IMR-90 (cell line): ENCODE data around the gene OAS3. TPM values are rescaled to one million over a fixed set of nuclear protein-coding genes. Genes with fewer than 3 reads are reported as not detected.

Source experiments
- ATAC-seq: fragments of 200-7000 bp; cut with Tn5 transposase; 2 replicates; pipeline ENCODE4 v1.9.1; 2020; ENCODE audit warnings: low read depth, mild to moderate bottlenecking, moderate library complexity
- BruUV-seq: library from RNA; stranded (reverse); fragments of 400-500 nt; replicated peaks from 2 replicates; lab custom pipeline; 2021; lab: Mats Ljungman, UMichigan
- CTCF ChIA-PET: fragments of 300-600 bp; formaldehyde crosslinking; extraction: SDS; loops from one replicate; lab custom pipeline; 2021; ENCODE audit warnings: antibody characterized with exemption; lab: Yijun Ruan, JAX
- POLR2A ChIA-PET: fragments of 300-600 bp; sonication (Branson Sonifier 250); formaldehyde crosslinking; loops from one replicate; lab custom pipeline; 2022; ENCODE audit warnings: antibody characterized with exemption; ENCODE audit not compliant: unreplicated experiment; lab: Charles Lee
- DNase-seq: peaks from one replicate; pipeline ENCODE4 v3.0.0; 2013
- H2AFZ ChIP-seq: replicated peaks from 2 replicates; pipeline ENCODE3; 2013; ENCODE audit warnings: low read length, mild to moderate bottlenecking; ENCODE audit not compliant: poor library complexity
- H2AK5ac ChIP-seq: 2 replicates; pipeline ENCODE4 v1.6.1; 2013; ENCODE audit warnings: low read depth, low read length, inconsistent platforms
- H2AK9ac ChIP-seq: replicated peaks from 2 replicates; pipeline ENCODE3; 2013; ENCODE audit warnings: mild to moderate bottlenecking, low read depth, low read length, moderate library complexity; ENCODE audit not compliant: poor library complexity
- H2BK120ac ChIP-seq: 2 replicates; pipeline ENCODE4 v1.6.1; 2013; ENCODE audit warnings: low read depth, low read length, inconsistent platforms
- H2BK15ac ChIP-seq: 3 replicates; pipeline ENCODE4 v1.6.1; 2013; ENCODE audit warnings: low read depth, low read length, inconsistent platforms
- H2BK20ac ChIP-seq: 2 replicates; pipeline ENCODE4 v1.6.1; 2013; ENCODE audit warnings: low read depth, mild to moderate bottlenecking, inconsistent platforms, low read length, moderate library complexity
- H2BK5ac ChIP-seq: 2 replicates; pipeline ENCODE4 v1.6.1; 2013; ENCODE audit warnings: mild to moderate bottlenecking, low read depth, low read length, inconsistent platforms; ENCODE audit not compliant: poor library complexity, severe bottlenecking
- H3K14ac ChIP-seq: replicated peaks from 2 replicates; pipeline ENCODE4 v1.6.1; 2013; ENCODE audit warnings: low read depth, low read length, inconsistent platforms
- H3K18ac ChIP-seq: 2 replicates; pipeline ENCODE4 v1.6.1; 2013; ENCODE audit warnings: low read depth, low read length, control low read depth
- H3K23ac ChIP-seq: 2 replicates; pipeline ENCODE4 v1.6.1; 2013; ENCODE audit warnings: low read depth, low read length, inconsistent platforms
- H3K27ac ChIP-seq: 2 replicates; pipeline ENCODE4 v1.5.1; 2013; ENCODE audit warnings: mild to moderate bottlenecking, control low read depth, low read length; ENCODE audit not compliant: insufficient read depth
- H3K27me3 ChIP-seq: 2 replicates; pipeline ENCODE4 v1.6.1; 2013; ENCODE audit warnings: low read length; ENCODE audit not compliant: control insufficient read depth, insufficient read depth
- H3K36me3 ChIP-seq: 2 replicates; pipeline ENCODE4 v1.6.1; 2013; ENCODE audit warnings: low read length, mixed read lengths; ENCODE audit not compliant: control insufficient read depth, insufficient read depth
- H3K4ac ChIP-seq: 2 replicates; pipeline ENCODE4 v1.6.1; 2013; ENCODE audit warnings: low read depth, low read length, inconsistent platforms
- H3K4me1 ChIP-seq: 2 replicates; pipeline ENCODE4 v1.6.1; 2013; ENCODE audit warnings: low read length, mixed read lengths; ENCODE audit not compliant: control insufficient read depth, insufficient read depth
- H3K4me2 ChIP-seq: 2 replicates; pipeline ENCODE4 v1.6.1; 2013; ENCODE audit warnings: low read depth, mild to moderate bottlenecking, control low read depth, low read length, moderate library complexity
- H3K4me3 ChIP-seq: 2 replicates; pipeline ENCODE4 v1.5.1; 2013; ENCODE audit warnings: low read depth, mild to moderate bottlenecking, control low read depth, low read length, moderate library complexity; ENCODE audit not compliant: insufficient read depth
- H3K56ac ChIP-seq: 2 replicates; pipeline ENCODE4 v1.6.1; 2013; ENCODE audit warnings: low read length, inconsistent platforms; ENCODE audit not compliant: insufficient read depth; ENCODE audit errors: extremely low read depth
- H3K79me1 ChIP-seq, 2 experiments: 2 replicates each; pipeline ENCODE4 v1.6.1; 2013; ENCODE audit warnings: low read length in 2 of 2, inconsistent platforms in 1 of 2, low read depth in 1 of 2
- H3K9ac ChIP-seq: 2 replicates; pipeline ENCODE4 v1.6.1; 2013; ENCODE audit warnings: low read depth, low read length, control low read depth
- H3K9me1 ChIP-seq: 2 replicates; pipeline ENCODE4 v1.6.1; 2013; ENCODE audit warnings: low read length, inconsistent platforms; ENCODE audit not compliant: insufficient read depth
- H3K9me3 ChIP-seq: 2 replicates; pipeline ENCODE4 v1.6.1; 2013; ENCODE audit warnings: low read length; ENCODE audit not compliant: control insufficient read depth, insufficient read depth
- H4K20me1 ChIP-seq: 2 replicates; pipeline ENCODE4 v1.6.1; 2013; ENCODE audit warnings: low read length, inconsistent platforms; ENCODE audit not compliant: insufficient read depth
- H4K5ac ChIP-seq: 2 replicates; pipeline ENCODE4 v1.6.1; 2013; ENCODE audit warnings: mild to moderate bottlenecking, low read depth, low read length, control low read depth
- H4K8ac ChIP-seq, 2 experiments: 2 replicates each; pipeline ENCODE4 v1.6.1; 2013; ENCODE audit warnings: low read depth in 2 of 2, low read length in 2 of 2, control low read depth in 1 of 2, inconsistent platforms in 1 of 2
- H4K91ac ChIP-seq: 2 replicates; pipeline ENCODE4 v1.6.1; 2013; ENCODE audit warnings: low read depth, low read length, inconsistent platforms; ENCODE audit not compliant: insufficient read depth
- BHLHE40 ChIP-seq: fragments of 150-350 bp; IDR thresholded peaks from 2 replicates; pipeline ENCODE4 v1.6.1; 2016; ENCODE audit warnings: mild to moderate bottlenecking, low read depth, low read length
- ELK1 ChIP-seq: fragments of 150-350 bp; IDR thresholded peaks from 2 replicates; pipeline ENCODE4 v1.6.1; 2016; ENCODE audit warnings: low read depth, mild to moderate bottlenecking, low read length, moderate library complexity, borderline replicate concordance
- MAFK ChIP-seq: IDR thresholded peaks from 2 replicates; pipeline ENCODE4 v1.6.1; 2012; ENCODE audit warnings: low read depth, low read length, improper control_type of control experiment
- MXI1 ChIP-seq: IDR thresholded peaks from 2 replicates; pipeline ENCODE4 v1.6.1; 2012; ENCODE audit warnings: low read depth, mild to moderate bottlenecking, low read length, moderate library complexity, borderline replicate concordance
- RAD21 ChIP-seq: IDR thresholded peaks from 2 replicates; pipeline ENCODE4 v1.6.1; 2012; ENCODE audit warnings: low read length, improper control_type of control experiment
- RFX5 ChIP-seq: IDR thresholded peaks from 2 replicates; pipeline ENCODE4 v1.8.0; 2012; ENCODE audit warnings: low read depth, mild to moderate bottlenecking, low read length, moderate library complexity
- SMC3 ChIP-seq: fragments of 150-350 bp; IDR thresholded peaks from 2 replicates; pipeline ENCODE4 v1.6.1; 2016; ENCODE audit warnings: low read depth, mild to moderate bottlenecking, antibody characterized with exemption, low read length, moderate library complexity
- WGBS, 2 experiments: methylation state at CpG; one replicate each; pipeline versions ENCODE4 v1.1.5 to v1.1.7; 2013; ENCODE audit warnings: missing lambda C conversion rate in 2 of 2; ENCODE audit not compliant: insufficient read length in 1 of 2; ENCODE audit errors: extremely low coverage in 2 of 2; 5-methylcytosine and 5-hydroxymethylcytosine counted together
- dilution Hi-C: fragments of 300-500 bp; cut with HindIII; formaldehyde crosslinking; loops from one replicate; pipeline ENCODE4 v1.14.3; 2018; ENCODE audit warnings: low sequenced_read_pairs; ENCODE audit not compliant: unreplicated experiment
- in situ Hi-C: fragments of 300-500 bp; cut with MboI; formaldehyde crosslinking; loops from 3 replicates; pipeline ENCODE4 v1.14.3; 2019; ENCODE audit warnings: low sequenced_read_pairs, inconsistent platforms, mixed read lengths
- intact Hi-C: fragments of 100-400 bp; cut with micrococcal nuclease; formaldehyde crosslinking; loops from 2 replicates; pipeline ENCODE4 v1.10.0; 2022
- polyA plus RNA-seq, 3 experiments: library from polyadenylated mRNA; depleted of rRNA; stranded (reverse); fragments of >200 nt; gene quantifications; 2 replicates each; pipeline ENCODE4 v1.2.3, GENCODE V29; 2012; ENCODE audit warnings: low replicate concordance in 1 of 3
- total RNA-seq: library from RNA; depleted of rRNA; stranded (reverse); fragments of >200 nt; gene quantifications from 2 replicates; pipeline ENCODE4 v1.2.3, GENCODE V29; 2012

The OAS3 gene
- total and polyA plus RNA-seq, 2 of the 4 experiments (the other 2 are of a cell fraction), result 4.1 to 7.8 TPM

GRCh38 chr12:112891093-112892024 is 46.9 kb upstream of the OAS3 start:
- H2AFZ ChIP-seq, result no peak overlapping the region
- H3K18ac ChIP-seq, result no peak overlapping the region
- H4K20me1 ChIP-seq, result no peaks in the 10 kb centered on the region
- DNase-seq, result no peak
- H2AK9ac ChIP-seq, result no peak overlapping the region
- H3K14ac ChIP-seq, result no peak overlapping the region
- BruUV-seq, result no TSS peak
- no peak overlapping the region for H3K4me3 ChIP-seq
- intact Hi-C loops, result no loop called here
- no peaks in the 10 kb centered on the region for H3K9me1 ChIP-seq
- no peak overlapping the region for H3K56ac ChIP-seq
- H4K5ac ChIP-seq, result no peak overlapping the region
- H4K8ac ChIP-seq, result no peak overlapping the region
- in situ Hi-C loops, result no loop called here
- no peak overlapping the region for H3K27ac ChIP-seq
- no peak overlapping the region for H2BK20ac ChIP-seq
- H4K91ac ChIP-seq, result no peak overlapping the region
- no peak overlapping the region for H3K23ac ChIP-seq
- no peak overlapping the region for H2BK5ac ChIP-seq
- ChIA-PET POLR2A (no interaction called here), CTCF (no interaction called here)
- H3K4ac ChIP-seq, result no peak overlapping the region
- H3K9me3 ChIP-seq, result no peaks in the 10 kb centered on the region
- ATAC-seq, result no peak
- no peak overlapping the region for H3K9ac ChIP-seq
- no peak overlapping the region for H2AK5ac ChIP-seq
- no peak overlapping the region for H2BK15ac ChIP-seq
- WGBS, 2 experiments, result 38% methylated on average over 2 of the region's 6 CpGs; no CpG with 5 or more reads in 1 of the 2 experiments
- H3K4me1 ChIP-seq, result no peaks in the 10 kb centered on the region
- no peak overlapping the region for H3K4me2 ChIP-seq
- dilution Hi-C loops, result no loop called here
- no peaks in the 10 kb centered on the region for H3K36me3 ChIP-seq
- H3K79me1 ChIP-seq, result no peaks in the 10 kb centered on the region
- H3K27me3 ChIP-seq, result no peaks in the 10 kb centered on the region
- no peak overlapping the region for H2BK120ac ChIP-seq
- TF ChIP-seq RFX5, result no peak
- TF ChIP-seq MXI1, result no peak
- TF ChIP-seq ELK1, result no peak
- TF ChIP-seq RAD21, result no peak
- TF ChIP-seq SMC3, result no peak
- no peak for TF ChIP-seq BHLHE40
- no peak for TF ChIP-seq MAFK
